ENCODE results near the gene ADARB1. TPM values are rescaled to one million over a fixed set of nuclear protein-coding genes. Genes with fewer than 3 reads are reported as not detected.

Gene ADARB1
- total RNA-seq, 1 donor from 2014 or later: 25.9 TPM

GRCh38 chr21:45032977-45033710 lies 41.2 kb upstream of the ADARB1 start:
- H3K27ac Mint-ChIP-seq: no peak overlapping the region
- intact Hi-C loops (cut with micrococcal nuclease): no loop called here
- no peak overlapping the region for H3K4me3 Mint-ChIP-seq
- H3K4me1 Mint-ChIP-seq (ENCODE audit: low read depth): no peaks in the 10 kb centered on the region
- peaks cover 11% of the 10 kb centered on the region for H3K27me3 Mint-ChIP-seq (ENCODE audit: insufficient read depth)
- DNase-seq (ENCODE audit: low spot score): no peak
- H3K36me3 Mint-ChIP-seq (ENCODE audit: low read depth): no peaks in the 10 kb centered on the region
- peaks cover 19% of the 10 kb centered on the region for H3K9me3 Mint-ChIP-seq

- Mint-ChIP-seq H3K4me3 (no peak overlapping the region), H3K36me3 (ENCODE audit: low read depth) (no peaks in the 10 kb centered on the region), H3K27me3 (ENCODE audit: insufficient read depth) (peaks cover 11% of the 10 kb centered on the region), H3K9me3 (peaks cover 19% of the 10 kb centered on the region), H3K4me1 (ENCODE audit: low read depth) (no peaks in the 10 kb centered on the region), H3K27ac (no peak overlapping the region)
- intact Hi-C loops (cut with micrococcal nuclease): no loop called here
- no peak for DNase-seq (ENCODE audit: low spot score)
These were observed 40.4 kb upstream of the ADARB1 start for GRCh38 chr21:45033791-45034555.

- H3K27me3 Mint-ChIP-seq (ENCODE audit: insufficient read depth): peaks cover 11% of the 10 kb centered on the region
- no peak overlapping the region for H3K4me3 Mint-ChIP-seq
- no peak for DNase-seq (ENCODE audit: low spot score)
- H3K4me1 Mint-ChIP-seq (ENCODE audit: low read depth): no peaks in the 10 kb centered on the region
- peaks cover 19% of the 10 kb centered on the region for H3K9me3 Mint-ChIP-seq
- no peaks in the 10 kb centered on the region for H3K36me3 Mint-ChIP-seq (ENCODE audit: low read depth)
- H3K27ac Mint-ChIP-seq: no peak overlapping the region
- intact Hi-C loops (cut with micrococcal nuclease): no loop called here
These were observed 39.6 kb upstream of the ADARB1 start for GRCh38 chr21:45034556-45035476.

GRCh38 chr21:45035477-45035848 lies 38.9 kb upstream of the ADARB1 start:
- H3K36me3 Mint-ChIP-seq (ENCODE audit: low read depth): no peaks in the 10 kb centered on the region
- H3K4me3 Mint-ChIP-seq: no peak overlapping the region
- intact Hi-C loops (cut with micrococcal nuclease): no loop called here
- H3K9me3 Mint-ChIP-seq: peaks cover 19% of the 10 kb centered on the region
- H3K27me3 Mint-ChIP-seq (ENCODE audit: insufficient read depth): peaks cover 9% of the 10 kb centered on the region
- H3K27ac Mint-ChIP-seq: no peak overlapping the region
- no peak for DNase-seq (ENCODE audit: low spot score)
- H3K4me1 Mint-ChIP-seq (ENCODE audit: low read depth): no peaks in the 10 kb centered on the region

GRCh38 chr21:45036630-45037029 lies 37.8 kb upstream of the ADARB1 start:
- H3K9me3 Mint-ChIP-seq: peaks cover 19% of the 10 kb centered on the region
- no peaks in the 10 kb centered on the region for H3K36me3 Mint-ChIP-seq (ENCODE audit: low read depth)
- no peak for DNase-seq (ENCODE audit: low spot score)
- no peaks in the 10 kb centered on the region for H3K4me1 Mint-ChIP-seq (ENCODE audit: low read depth)
- no peak overlapping the region for H3K4me3 Mint-ChIP-seq
- peaks cover 3% of the 10 kb centered on the region for H3K27me3 Mint-ChIP-seq (ENCODE audit: insufficient read depth)
- intact Hi-C loops (cut with micrococcal nuclease): no loop called here
- no peak overlapping the region for H3K27ac Mint-ChIP-seq

GRCh38 chr21:45037986-45038385 lies 36.4 kb upstream of the ADARB1 start:
- Mint-ChIP-seq H3K36me3 (ENCODE audit: low read depth) (no peaks in the 10 kb centered on the region), H3K4me3 (no peak overlapping the region), H3K9me3 (peaks cover 19% of the 10 kb centered on the region), H3K4me1 (ENCODE audit: low read depth) (no peaks in the 10 kb centered on the region), H3K27me3 (ENCODE audit: insufficient read depth) (peaks cover 3% of the 10 kb centered on the region), H3K27ac (no peak overlapping the region)
- intact Hi-C loops (cut with micrococcal nuclease): no loop called here
- DNase-seq (ENCODE audit: low spot score): no peak

- H3K36me3 Mint-ChIP-seq (ENCODE audit: low read depth): no peaks in the 10 kb centered on the region
- H3K27me3 Mint-ChIP-seq (ENCODE audit: insufficient read depth): no peaks in the 10 kb centered on the region
- peaks cover 19% of the 10 kb centered on the region for H3K9me3 Mint-ChIP-seq
- intact Hi-C loops (cut with micrococcal nuclease): no loop called here
- no peaks in the 10 kb centered on the region for H3K4me1 Mint-ChIP-seq (ENCODE audit: low read depth)
- no peak overlapping the region for H3K27ac Mint-ChIP-seq
- no peak for DNase-seq (ENCODE audit: low spot score)
- no peak overlapping the region for H3K4me3 Mint-ChIP-seq
These were observed 34.8 kb upstream of the ADARB1 start for GRCh38 chr21:45039317-45040156.

GRCh38 chr21:45040157-45040711 lies 34.1 kb upstream of the ADARB1 start:
- no peaks in the 10 kb centered on the region for H3K27me3 Mint-ChIP-seq (ENCODE audit: insufficient read depth)
- peaks cover 19% of the 10 kb centered on the region for H3K9me3 Mint-ChIP-seq
- no peak overlapping the region for H3K4me3 Mint-ChIP-seq
- DNase-seq (ENCODE audit: low spot score): no peak
- H3K4me1 Mint-ChIP-seq (ENCODE audit: low read depth): no peaks in the 10 kb centered on the region
- intact Hi-C loops (cut with micrococcal nuclease): no loop called here
- no peak overlapping the region for H3K27ac Mint-ChIP-seq
- H3K36me3 Mint-ChIP-seq (ENCODE audit: low read depth): no peaks in the 10 kb centered on the region

- H3K9me3 Mint-ChIP-seq: peaks cover 16% of the 10 kb centered on the region
- no peak overlapping the region for H3K27ac Mint-ChIP-seq
- H3K4me3 Mint-ChIP-seq: no peak overlapping the region
- DNase-seq (ENCODE audit: low spot score): no peak
- H3K36me3 Mint-ChIP-seq (ENCODE audit: low read depth): no peaks in the 10 kb centered on the region
- no peaks in the 10 kb centered on the region for H3K4me1 Mint-ChIP-seq (ENCODE audit: low read depth)
- intact Hi-C loops (cut with micrococcal nuclease): no loop called here
- H3K27me3 Mint-ChIP-seq (ENCODE audit: insufficient read depth): no peaks in the 10 kb centered on the region
These were observed 33.6 kb upstream of the ADARB1 start for GRCh38 chr21:45040739-45041138.

GRCh38 chr21:45041351-45041805 lies 33.0 kb upstream of the ADARB1 start:
- Mint-ChIP-seq H3K27me3 (ENCODE audit: insufficient read depth) (no peaks in the 10 kb centered on the region), H3K27ac (no peak overlapping the region), H3K36me3 (ENCODE audit: low read depth) (no peaks in the 10 kb centered on the region), H3K9me3 (peaks cover 12% of the 10 kb centered on the region), H3K4me1 (ENCODE audit: low read depth) (no peaks in the 10 kb centered on the region), H3K4me3 (no peak overlapping the region)
- intact Hi-C loops (cut with micrococcal nuclease): no loop called here
- DNase-seq (ENCODE audit: low spot score): no peak

- Mint-ChIP-seq H3K9me3 (peaks cover 12% of the 10 kb centered on the region), H3K4me1 (ENCODE audit: low read depth) (no peaks in the 10 kb centered on the region), H3K27ac (no peak overlapping the region), H3K27me3 (ENCODE audit: insufficient read depth) (peaks cover 4% of the 10 kb centered on the region), H3K4me3 (no peak overlapping the region), H3K36me3 (ENCODE audit: low read depth) (no peaks in the 10 kb centered on the region)
- intact Hi-C loops (cut with micrococcal nuclease): no loop called here
- DNase-seq (ENCODE audit: low spot score): no peak
These were observed 32.3 kb upstream of the ADARB1 start for GRCh38 chr21:45041984-45042663.

Measured in activated T-helper 1 cell treated with anti-CD3 and anti-CD28 coated beads, Interleukin-12 subunit alpha, Interleukin-12 subunit beta, Interleukin-2, Interleukin-4 antibody, amounts not matched to agents 30 ng/mL and 10 ng/mL and 1 ng/mL, durations not matched to agents 14 hours and 24 hours and 36 hours (primary cell).